ENCODE data around the gene NMB.

The NMB gene

GRCh38 chr15:84609818-84610525 lies 48.0 kb downstream of the NMB start:
- DNase-seq = no peak

- no peak for DNase-seq
Measured at GRCh38 chr15:84608707-84609284, 49.2 kb downstream of the NMB start.

GRCh38 chr15:84606653-84607120 lies 51.3 kb downstream of the NMB start:
- no peak for DNase-seq

GRCh38 chr15:84605554-84605882 lies 52.5 kb downstream of the NMB start:
- no peak for DNase-seq
